ENCODE data around the gene LRRC9.
"Not testable (repeated sequence)": the region's sequence is repeated elsewhere in the genome, so short reads cannot be mapped to it uniquely, and the experiment has no call there.

The LRRC9 gene

DNA sequence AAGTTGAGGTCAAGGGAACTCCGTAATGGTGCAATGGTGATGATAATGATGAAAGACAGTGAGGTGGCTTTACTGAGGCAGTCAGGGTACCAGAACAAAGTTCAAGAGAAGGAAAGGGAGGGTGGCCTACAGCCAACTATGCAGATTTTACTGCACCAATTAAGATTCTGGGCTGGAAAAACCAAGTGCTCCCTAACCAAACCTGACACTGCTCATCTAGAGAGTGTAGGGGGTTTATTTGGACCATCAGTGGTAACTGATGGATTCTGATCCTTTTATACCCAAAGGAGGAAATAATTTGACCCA is 387 bp downstream of the LRRC9 start:
- DNase-seq (ENCODE audit: low spot score in 2 of 2), result no peak
- in situ Hi-C loops (cut with MboI; ENCODE audit: low sequenced_read_pairs), result no loop called here
- H3K4me1 ChIP-seq, result no peaks in the 10 kb centered on the region
- no peak overlapping the region for H3K4me3 ChIP-seq
- H3K9me3 ChIP-seq, result no peaks in the 10 kb centered on the region
- no peaks in the 10 kb centered on the region for H3K27me3 ChIP-seq (ENCODE audit: low read depth)
- H3K36me3 ChIP-seq (replicated peaks), result no peaks in the 10 kb centered on the region

- H3K9me3 ChIP-seq, result no peaks in the 10 kb centered on the region
- no peaks in the 10 kb centered on the region for H3K4me1 ChIP-seq
- in situ Hi-C loops (cut with MboI; ENCODE audit: low sequenced_read_pairs), result no loop called here
- H3K4me3 ChIP-seq, result no peak overlapping the region
- no peaks in the 10 kb centered on the region for H3K36me3 ChIP-seq (replicated peaks)
- DNase-seq (ENCODE audit: low spot score in 2 of 2), result no peak
- H3K27me3 ChIP-seq (ENCODE audit: low read depth), result peaks cover 3% of the 10 kb centered on the region; the same call in 1 of the 2 replicates
Observed at GRCh38 chr14:59925797-59926196, 5.9 kb downstream of the LRRC9 start.

DNA sequence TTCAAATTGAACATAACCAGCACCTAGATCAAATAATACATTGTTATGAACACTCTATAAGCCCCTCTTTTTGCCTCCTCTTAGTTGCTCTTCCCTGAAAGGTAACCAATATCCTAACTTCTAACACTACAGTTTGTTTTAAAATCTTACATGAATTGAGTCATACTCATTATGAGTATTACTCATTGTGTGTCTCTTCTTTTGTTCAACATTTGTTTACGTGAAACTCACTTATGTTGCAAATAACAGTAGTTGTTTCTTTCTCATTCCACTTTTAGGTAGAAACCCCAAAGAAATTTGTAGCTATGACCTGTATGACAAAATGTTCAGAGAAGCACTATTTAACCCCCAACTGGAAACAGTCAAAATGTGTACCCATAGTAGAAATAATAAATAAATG is 6.6 kb downstream of the LRRC9 start:
- H3K9me3 ChIP-seq, result no peaks in the 10 kb centered on the region
- no peak overlapping the region for H3K4me3 ChIP-seq
- no peaks in the 10 kb centered on the region for H3K36me3 ChIP-seq (replicated peaks)
- in situ Hi-C loops (cut with MboI; ENCODE audit: low sequenced_read_pairs), result no loop called here
- peaks cover 3% of the 10 kb centered on the region; the same call in 1 of the 2 replicates for H3K27me3 ChIP-seq (ENCODE audit: low read depth)
- no peaks in the 10 kb centered on the region for H3K4me1 ChIP-seq
- no peak for DNase-seq (ENCODE audit: low spot score in 2 of 2)

DNA sequence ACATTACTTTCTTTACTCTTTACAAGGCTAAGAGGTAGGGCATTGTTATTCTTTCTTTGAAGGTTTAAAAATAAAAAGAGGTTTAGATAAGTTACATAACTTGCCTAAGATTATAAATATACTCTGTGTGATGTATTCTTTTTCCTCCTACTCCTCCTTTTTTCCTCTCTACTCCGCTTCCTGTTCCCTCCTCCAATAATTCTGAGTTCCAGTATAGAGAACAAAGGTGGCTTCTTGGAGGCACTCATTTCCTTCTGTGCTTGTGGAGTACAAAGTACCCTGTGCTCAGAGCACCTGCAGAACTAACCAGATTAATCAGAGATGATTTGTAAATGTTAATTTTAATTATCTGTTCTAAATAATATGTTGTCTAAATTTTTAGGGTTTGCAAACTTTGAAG is 11.3 kb downstream of the LRRC9 start:
- in situ Hi-C loops (cut with MboI; ENCODE audit: low sequenced_read_pairs), result no loop called here
- no peaks in the 10 kb centered on the region; the same call in none of the 2 replicates for H3K27me3 ChIP-seq (ENCODE audit: low read depth)
- H3K4me1 ChIP-seq, result no peaks in the 10 kb centered on the region
- no peaks in the 10 kb centered on the region for H3K9me3 ChIP-seq
- H3K4me3 ChIP-seq, result no peak overlapping the region
- no peaks in the 10 kb centered on the region for H3K36me3 ChIP-seq (replicated peaks)
- DNase-seq (ENCODE audit: low spot score in 2 of 2), result no peak

GRCh38 chr14:59936145-59936544 is 16.2 kb downstream of the LRRC9 start:
- no peak overlapping the region for H3K4me3 ChIP-seq
- DNase-seq (ENCODE audit: low spot score in 2 of 2), result no peak
- H3K4me1 ChIP-seq, result no peaks in the 10 kb centered on the region
- H3K36me3 ChIP-seq (replicated peaks), result no peaks in the 10 kb centered on the region
- in situ Hi-C loops (cut with MboI; ENCODE audit: low sequenced_read_pairs), result no loop called here
- H3K27me3 ChIP-seq (ENCODE audit: low read depth), result no peaks in the 10 kb centered on the region; the same call in 1 of the 2 replicates
- no peaks in the 10 kb centered on the region for H3K9me3 ChIP-seq

GRCh38 chr14:59939828-59940227 is 19.9 kb downstream of the LRRC9 start:
- Histone ChIP-seq H3K36me3 (replicated peaks) (no peaks in the 10 kb centered on the region), H3K4me3 (no peak overlapping the region), H3K4me1 (no peaks in the 10 kb centered on the region), H3K27me3 (ENCODE audit: low read depth) (0 out of 2 replicates have a peak, but pooled peaks cover 4% of the 10 kb centered on the region), H3K9me3 (no peaks in the 10 kb centered on the region)
- no peak for DNase-seq (ENCODE audit: low spot score in 2 of 2)
- in situ Hi-C loops (cut with MboI; ENCODE audit: low sequenced_read_pairs), result no loop called here

DNA sequence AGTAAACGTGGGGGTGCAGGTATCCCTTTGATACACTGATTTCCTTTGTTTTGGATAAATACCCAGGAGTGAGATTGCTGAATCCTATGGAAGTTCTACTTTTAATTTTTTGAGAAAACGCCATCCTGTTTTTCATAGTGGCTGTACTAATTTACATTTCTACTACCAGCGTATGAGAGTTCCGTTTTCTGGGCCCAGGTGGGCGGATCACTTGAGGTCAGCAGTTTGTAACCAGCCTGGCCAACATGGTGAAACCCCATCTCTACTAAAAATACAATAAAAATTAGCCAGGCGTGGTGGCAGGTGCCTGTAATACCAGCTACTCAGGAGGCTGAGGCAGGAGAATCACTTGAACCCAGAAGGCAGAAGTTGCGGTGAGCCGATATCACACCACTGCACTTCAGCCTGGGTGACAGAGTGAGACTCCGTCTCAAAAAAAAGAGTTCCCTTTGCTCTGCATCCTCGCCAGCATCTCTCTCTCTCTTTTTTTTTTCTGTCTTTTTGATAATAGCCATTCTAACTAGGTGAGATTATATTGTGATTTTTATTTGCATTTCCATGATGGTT is 22.4 kb downstream of the LRRC9 start:
- H3K36me3 ChIP-seq (replicated peaks); H3K4me3 ChIP-seq; H3K9me3 ChIP-seq; H3K27me3 ChIP-seq (ENCODE audit: low read depth); H3K4me1 ChIP-seq; DNase-seq (ENCODE audit: low spot score in 2 of 2); in situ Hi-C loops (cut with MboI; ENCODE audit: low sequenced_read_pairs): not testable (repeated sequence)

GRCh38 chr14:59944909-59945308 is 25.0 kb downstream of the LRRC9 start:
- DNase-seq (ENCODE audit: low spot score in 2 of 2), result no peak
- in situ Hi-C loops (cut with MboI; ENCODE audit: low sequenced_read_pairs), result no loop called here
- Histone ChIP-seq H3K4me3 (no peak overlapping the region), H3K4me1 (no peaks in the 10 kb centered on the region), H3K36me3 (replicated peaks) (no peaks in the 10 kb centered on the region), H3K9me3 (no peaks in the 10 kb centered on the region), H3K27me3 (ENCODE audit: low read depth) (0 out of 2 replicates have a peak, but pooled peaks cover 4% of the 10 kb centered on the region)

GRCh38 chr14:59952141-59952540 is 32.2 kb downstream of the LRRC9 start:
- H3K4me3 ChIP-seq; in situ Hi-C loops (cut with MboI; ENCODE audit: low sequenced_read_pairs); H3K36me3 ChIP-seq (replicated peaks); H3K27me3 ChIP-seq (ENCODE audit: low read depth); H3K4me1 ChIP-seq; DNase-seq (ENCODE audit: low spot score in 2 of 2); H3K9me3 ChIP-seq: not testable (repeated sequence)

GRCh38 chr14:59957890-59958289 is 37.9 kb downstream of the LRRC9 start:
- H3K4me1 ChIP-seq; H3K9me3 ChIP-seq; DNase-seq (ENCODE audit: low spot score in 2 of 2); H3K4me3 ChIP-seq; H3K36me3 ChIP-seq (replicated peaks); in situ Hi-C loops (cut with MboI; ENCODE audit: low sequenced_read_pairs); H3K27me3 ChIP-seq (ENCODE audit: low read depth): not testable (repeated sequence)

- DNase-seq (ENCODE audit: low spot score in 2 of 2), result no peak
- peaks cover 10% of the 10 kb centered on the region; the same call in 1 of the 2 replicates for H3K27me3 ChIP-seq (ENCODE audit: low read depth)
- H3K4me1 ChIP-seq, result no peaks in the 10 kb centered on the region
- no peaks in the 10 kb centered on the region for H3K36me3 ChIP-seq (replicated peaks)
- H3K9me3 ChIP-seq, result no peaks in the 10 kb centered on the region
- in situ Hi-C loops (cut with MboI; ENCODE audit: low sequenced_read_pairs), result loop anchor here (10.0 kb wide), 1 partner anchor 205 kb away; the partner anchor contains the start of gene DHRS7
- no peak overlapping the region for H3K4me3 ChIP-seq
Observed at GRCh38 chr14:59959668-59960067, 39.7 kb downstream of the LRRC9 start.

- in situ Hi-C loops (cut with MboI; ENCODE audit: low sequenced_read_pairs), result loop anchor here (10.0 kb wide), 1 partner anchor 203 kb away; the partner anchor contains the start of gene DHRS7
- Histone ChIP-seq H3K9me3 (no peaks in the 10 kb centered on the region), H3K27me3 (ENCODE audit: low read depth) (peaks cover 10% of the 10 kb centered on the region; the same call in 1 of the 2 replicates), H3K4me1 (no peaks in the 10 kb centered on the region), H3K4me3 (no peak overlapping the region), H3K36me3 (replicated peaks) (no peaks in the 10 kb centered on the region)
- no peak for DNase-seq (ENCODE audit: low spot score in 2 of 2)
Observed at GRCh38 chr14:59961518-59962062, 41.6 kb downstream of the LRRC9 start.

DNA sequence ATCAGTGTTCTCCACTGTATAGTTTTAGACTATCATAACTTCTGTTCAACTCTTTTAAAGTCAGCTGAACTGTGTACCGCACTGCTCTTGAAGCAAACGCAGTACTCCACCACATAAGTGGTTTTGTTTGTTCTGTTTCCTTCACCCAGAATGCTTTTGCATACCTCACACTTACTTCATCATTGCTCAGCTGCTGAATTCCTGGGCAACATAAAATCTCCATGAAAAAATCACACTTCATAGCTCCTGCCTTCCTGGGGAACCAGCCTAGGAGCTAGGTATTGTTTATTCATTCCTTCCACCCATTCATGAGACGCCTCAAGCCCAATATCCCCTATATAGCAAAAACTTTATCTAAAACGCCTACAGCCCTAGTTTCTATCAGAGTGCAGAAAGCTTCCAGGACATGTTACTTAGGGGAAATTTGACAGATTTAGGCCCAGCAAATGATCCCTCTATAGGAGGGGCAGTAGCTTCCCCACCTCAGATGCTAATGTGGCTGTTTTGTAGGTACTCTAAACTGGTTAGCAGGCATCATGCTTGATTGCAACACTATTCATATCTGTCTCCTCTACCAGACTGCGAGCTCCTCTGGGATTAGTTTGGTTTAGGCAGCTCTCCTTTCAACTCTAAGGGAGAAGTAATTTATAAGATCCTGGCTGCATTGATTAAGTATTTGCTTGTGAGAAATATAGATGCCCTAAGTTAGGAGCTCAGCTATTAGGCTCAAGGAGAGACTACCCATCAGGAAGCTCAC is 44.5 kb downstream of the LRRC9 start:
- H3K36me3 ChIP-seq (replicated peaks), result no peaks in the 10 kb centered on the region
- in situ Hi-C loops (cut with MboI; ENCODE audit: low sequenced_read_pairs), result loop anchor here (10.0 kb wide), 1 partner anchor 200 kb away; the partner anchor contains the start of gene DHRS7
- no peaks in the 10 kb centered on the region for H3K9me3 ChIP-seq
- peaks cover 14% of the 10 kb centered on the region; the same call in 1 of the 2 replicates for H3K27me3 ChIP-seq (ENCODE audit: low read depth)
- no peaks in the 10 kb centered on the region for H3K4me1 ChIP-seq
- DNase-seq (ENCODE audit: low spot score in 2 of 2), result no peak
- H3K4me3 ChIP-seq, result no peak overlapping the region

DNA sequence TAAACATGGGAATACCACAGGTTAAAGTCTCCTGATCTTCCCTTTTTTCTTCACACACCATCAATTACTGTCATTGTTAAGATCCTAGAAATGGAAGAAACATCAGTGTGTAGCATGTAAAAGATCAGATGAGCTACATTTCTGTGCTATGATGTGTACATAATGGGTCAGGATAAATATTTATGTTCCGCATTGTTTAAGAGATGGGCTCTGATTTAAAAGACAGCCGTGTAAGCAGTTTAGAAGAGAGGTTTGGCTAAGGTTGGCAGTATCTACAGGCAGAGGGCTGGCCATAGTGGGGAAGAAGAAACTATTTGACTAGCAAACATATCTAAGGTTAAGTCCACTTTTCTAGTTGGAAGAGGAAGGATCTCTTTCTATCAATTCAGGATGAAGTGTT is 49.4 kb downstream of the LRRC9 start:
- no peaks in the 10 kb centered on the region for H3K36me3 ChIP-seq (replicated peaks)
- no peaks in the 10 kb centered on the region for H3K4me1 ChIP-seq
- DNase-seq (ENCODE audit: low spot score in 2 of 2), result no peak
- in situ Hi-C loops (cut with MboI; ENCODE audit: low sequenced_read_pairs), result loop anchor here (10.0 kb wide), 1 partner anchor 195 kb away; the partner anchor contains the start of gene DHRS7
- H3K9me3 ChIP-seq, result no peaks in the 10 kb centered on the region
- no peak overlapping the region for H3K4me3 ChIP-seq
- H3K27me3 ChIP-seq (ENCODE audit: low read depth), result peaks cover 5% of the 10 kb centered on the region; the same call in 1 of the 2 replicates
